ENCODE results near the gene SLC66A3. TPM values are rescaled to one million over a fixed set of nuclear protein-coding genes. Genes with fewer than 3 reads are reported as not detected.

Gene SLC66A3
- total RNA-seq, 1 experiment from 2014 or later: 55.4 TPM

DNA sequence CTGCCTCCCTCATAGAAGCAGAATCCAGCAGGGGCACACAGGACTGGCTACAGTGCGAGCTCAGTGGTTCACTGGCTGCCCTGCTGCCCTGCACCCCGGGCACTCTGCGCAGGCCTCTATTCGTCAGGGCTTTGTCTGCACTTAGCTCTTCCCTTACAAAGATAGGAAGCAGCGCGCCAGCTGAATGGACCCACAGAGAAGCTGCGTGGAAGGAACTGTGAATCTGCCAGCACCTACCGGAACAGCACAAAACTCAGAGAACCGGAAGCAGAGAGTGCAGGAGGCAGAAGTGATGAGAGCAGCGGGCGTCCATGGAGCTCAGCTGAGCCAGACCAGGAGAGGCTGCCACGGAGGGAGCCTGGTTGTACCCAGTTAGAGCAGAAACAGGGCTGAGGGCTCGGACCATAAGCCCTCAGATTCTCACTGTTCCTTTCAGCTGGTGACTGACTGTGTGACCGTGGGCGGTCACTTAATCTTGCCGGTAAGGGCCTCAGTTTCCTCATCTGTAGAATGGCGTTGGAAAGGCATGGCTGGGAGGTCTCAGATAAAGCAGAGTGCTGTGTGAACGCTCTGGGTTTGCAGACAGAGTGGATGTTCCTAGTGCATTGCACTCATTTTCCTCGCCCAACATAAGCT is 23.1 kb upstream of the SLC66A3 start:
- no peak for DNase-seq (ENCODE audit: low read depth, low spot score)
- in situ Hi-C loops (cut with HindIII; ENCODE audit: low pct_unique_long_range_greater_than_20kb, low sequenced_read_pairs): no loop called here

GRCh38 chr2:11133238-11133935 is 21.9 kb upstream of the SLC66A3 start:
- DNase-seq (ENCODE audit: low read depth, low spot score): no peak
- in situ Hi-C loops (cut with HindIII; ENCODE audit: low pct_unique_long_range_greater_than_20kb, low sequenced_read_pairs): no loop called here

- DNase-seq (ENCODE audit: low read depth, low spot score): no peak
- in situ Hi-C loops (cut with HindIII; ENCODE audit: low pct_unique_long_range_greater_than_20kb, low sequenced_read_pairs): no loop called here
Observed at GRCh38 chr2:11133936-11134320, 21.3 kb upstream of the SLC66A3 start.

GRCh38 chr2:11134349-11134748 is 20.9 kb upstream of the SLC66A3 start:
- DNase-seq (ENCODE audit: low read depth, low spot score): no peak
- in situ Hi-C loops (cut with HindIII; ENCODE audit: low pct_unique_long_range_greater_than_20kb, low sequenced_read_pairs): no loop called here

- DNase-seq (ENCODE audit: low read depth, low spot score): no peak
- in situ Hi-C loops (cut with HindIII; ENCODE audit: low pct_unique_long_range_greater_than_20kb, low sequenced_read_pairs): no loop called here
Observed at GRCh38 chr2:11140492-11140891, 14.8 kb upstream of the SLC66A3 start.

DNA sequence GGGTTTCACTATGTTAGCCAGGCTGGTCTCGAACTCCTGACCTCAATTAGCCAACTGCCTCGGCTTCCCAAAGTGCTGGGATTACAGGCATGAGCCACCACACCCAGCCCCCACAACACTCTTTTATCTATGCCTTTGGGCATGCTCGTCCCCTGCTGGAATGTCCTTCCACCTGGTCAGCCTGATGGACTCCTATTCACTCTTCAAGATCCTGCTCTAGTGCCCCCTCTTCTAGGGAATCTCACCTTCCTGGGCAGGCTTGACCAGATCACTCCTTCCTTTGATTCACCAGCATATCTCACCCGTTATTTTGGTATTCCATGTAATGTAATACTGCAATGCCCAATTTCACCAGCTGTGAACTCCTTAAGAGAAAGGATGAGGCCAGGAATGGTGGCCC is 13.9 kb upstream of the SLC66A3 start:
- in situ Hi-C loops (cut with HindIII; ENCODE audit: low pct_unique_long_range_greater_than_20kb, low sequenced_read_pairs): no loop called here
- DNase-seq (ENCODE audit: low read depth, low spot score): no peak

DNA sequence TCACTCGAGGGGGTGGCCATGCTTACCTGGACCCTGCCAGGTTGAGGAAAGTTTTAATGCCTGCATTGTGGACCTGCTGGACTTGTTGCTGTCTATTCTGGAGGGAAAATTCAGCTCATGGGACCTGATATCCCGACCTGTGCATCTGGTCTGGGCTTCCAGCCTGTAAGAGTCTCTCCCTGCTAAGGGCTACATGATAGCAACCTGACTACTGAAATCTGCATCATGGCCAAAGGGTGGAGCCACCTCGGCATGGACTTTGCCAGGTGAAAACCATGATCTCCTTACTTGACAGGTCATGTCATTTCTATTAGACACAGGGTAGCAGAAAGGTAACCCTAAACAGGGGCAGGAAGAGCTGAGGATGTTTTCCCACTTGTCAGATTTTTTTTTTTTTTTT is 12.9 kb upstream of the SLC66A3 start:
- DNase-seq (ENCODE audit: low read depth, low spot score): no peak
- in situ Hi-C loops (cut with HindIII; ENCODE audit: low pct_unique_long_range_greater_than_20kb, low sequenced_read_pairs): no loop called here

- no peak for DNase-seq (ENCODE audit: low read depth, low spot score)
Observed at GRCh38 chr2:11142987-11143386, 12.3 kb upstream of the SLC66A3 start.

DNA sequence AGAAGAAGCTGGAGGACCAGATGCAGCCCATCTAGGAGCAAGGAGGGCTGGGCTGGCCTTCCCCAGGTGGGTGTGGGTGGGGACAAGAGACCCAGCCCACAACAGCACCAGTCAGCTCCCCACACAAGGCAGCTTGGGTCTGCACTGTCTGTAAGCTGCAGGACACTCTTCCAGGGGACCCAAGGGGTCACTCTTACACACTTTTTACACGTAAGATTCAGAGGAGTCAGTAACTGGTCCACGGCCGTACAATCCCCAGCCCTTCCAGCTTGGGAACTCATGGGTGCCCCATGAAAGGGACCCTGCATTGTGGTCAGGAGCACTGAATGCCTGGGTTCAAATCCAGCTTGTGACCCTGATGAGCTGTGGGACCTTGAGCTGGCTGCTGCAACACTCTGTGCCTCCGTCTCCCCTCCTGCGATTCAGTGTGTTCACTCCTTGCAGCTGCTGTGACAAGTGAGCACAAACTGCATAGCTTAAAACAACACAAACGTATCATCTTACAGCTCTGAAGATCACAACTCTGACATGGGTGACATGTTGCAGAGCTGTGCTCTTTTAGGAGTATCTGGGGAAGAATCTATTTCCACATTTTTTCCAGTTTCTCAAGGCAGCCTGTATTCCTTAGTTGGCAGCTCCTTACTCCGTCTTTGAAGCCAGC is 11.1 kb upstream of the SLC66A3 start:
- no peak for DNase-seq (ENCODE audit: low read depth, low spot score)
- in situ Hi-C loops (cut with HindIII; ENCODE audit: low pct_unique_long_range_greater_than_20kb, low sequenced_read_pairs): no loop called here

More at GRCh38 chr2:11142987-11143386, 12.3 kb upstream of the SLC66A3 start:
- in situ Hi-C loops (cut with HindIII; ENCODE audit: low pct_unique_long_range_greater_than_20kb, low sequenced_read_pairs): no loop called here

GRCh38 chr2:11144738-11145079 is 10.6 kb upstream of the SLC66A3 start:
- in situ Hi-C loops (cut with HindIII; ENCODE audit: low pct_unique_long_range_greater_than_20kb, low sequenced_read_pairs): no loop called here
- DNase-seq (ENCODE audit: low read depth, low spot score): no peak

DNA sequence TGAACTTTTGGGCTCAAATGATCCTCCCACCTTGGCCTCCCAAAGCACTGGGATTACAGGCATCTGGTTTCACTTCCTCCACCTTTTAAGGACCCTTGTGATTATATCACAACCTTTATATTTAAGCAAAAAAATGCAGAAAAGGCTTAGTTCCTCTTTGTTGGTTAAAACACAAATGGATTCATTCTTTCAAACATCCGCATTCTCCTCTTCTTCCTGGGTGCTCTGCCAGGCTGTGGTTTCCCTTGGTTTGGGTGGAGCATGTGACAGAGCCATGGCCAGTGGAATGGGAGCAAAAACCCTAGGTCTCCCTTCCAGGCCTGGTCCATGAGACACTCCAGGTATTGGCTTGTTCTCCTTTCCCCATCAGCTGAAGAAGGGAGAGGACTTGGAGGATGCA is 9.9 kb upstream of the SLC66A3 start:
- peak; percentile 22 for DNase-seq (ENCODE audit: low read depth, low spot score)
- in situ Hi-C loops (cut with HindIII; ENCODE audit: low pct_unique_long_range_greater_than_20kb, low sequenced_read_pairs): no loop called here

DNA sequence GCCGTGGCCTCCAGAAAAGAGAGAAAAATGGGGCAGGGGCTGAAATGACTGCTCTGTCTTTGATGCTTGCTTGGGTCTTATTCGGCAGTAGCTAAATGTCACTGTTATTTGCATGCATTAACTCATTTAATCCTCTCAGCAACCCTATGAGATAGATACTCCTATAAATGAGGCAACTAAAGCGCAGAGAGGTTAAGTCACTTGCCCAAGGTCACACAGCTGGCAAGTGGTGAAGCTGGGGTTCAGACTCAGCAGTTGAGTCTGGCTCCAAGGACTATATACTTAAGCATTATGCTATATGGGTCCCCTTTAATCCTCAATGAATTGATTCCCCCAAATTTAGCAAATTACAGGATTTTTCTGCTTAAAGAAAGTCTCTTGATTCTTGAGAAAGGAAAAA is 9.2 kb upstream of the SLC66A3 start:
- in situ Hi-C loops (cut with HindIII; ENCODE audit: low pct_unique_long_range_greater_than_20kb, low sequenced_read_pairs): no loop called here
- no peak for DNase-seq (ENCODE audit: low read depth, low spot score)

DNA sequence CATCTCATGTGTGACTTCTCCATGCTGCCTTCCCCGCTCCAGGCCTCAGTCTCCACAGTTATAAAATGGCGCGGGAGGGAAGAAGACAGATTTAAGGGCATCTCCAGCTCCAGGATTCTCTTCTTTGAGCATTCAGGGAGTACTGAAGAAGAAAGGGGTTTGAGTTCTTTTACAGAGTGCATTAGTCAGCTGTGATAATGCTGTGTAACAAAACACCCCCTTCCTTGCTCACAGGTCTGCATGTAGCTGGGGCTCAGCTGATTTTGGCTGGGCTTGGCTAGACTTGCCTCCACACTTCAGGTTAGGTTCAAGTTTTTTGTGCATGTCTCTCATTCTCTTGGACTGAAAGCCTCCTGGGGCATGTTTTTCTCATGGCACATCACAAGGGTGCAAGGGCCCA is 8.0 kb upstream of the SLC66A3 start:
- in situ Hi-C loops (cut with HindIII; ENCODE audit: low pct_unique_long_range_greater_than_20kb, low sequenced_read_pairs): no loop called here
- no peak for DNase-seq (ENCODE audit: low read depth, low spot score)

DNA sequence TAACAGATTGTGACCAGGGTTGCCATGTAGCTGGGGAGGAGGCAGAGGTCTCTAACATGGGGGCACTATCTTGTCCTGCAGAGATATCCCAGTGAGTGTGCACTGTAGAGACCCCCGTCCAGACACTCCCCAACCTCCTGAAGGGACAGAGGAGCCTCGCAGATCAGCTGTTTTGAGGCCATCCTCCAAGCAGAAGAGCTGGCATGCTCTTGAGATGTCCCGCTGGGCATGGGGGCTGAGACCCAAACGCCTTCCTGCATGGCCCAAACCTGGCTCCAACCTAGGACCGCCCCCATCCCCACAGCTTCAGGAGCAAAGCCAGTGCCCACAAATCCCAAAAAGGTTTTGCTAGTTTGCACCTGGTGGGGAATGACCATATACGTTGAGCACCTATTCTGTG is 2.7 kb upstream of the SLC66A3 start:
- DNase-seq (ENCODE audit: low read depth, low spot score): no peak
- in situ Hi-C loops (cut with HindIII; ENCODE audit: low pct_unique_long_range_greater_than_20kb, low sequenced_read_pairs): no loop called here

DNA sequence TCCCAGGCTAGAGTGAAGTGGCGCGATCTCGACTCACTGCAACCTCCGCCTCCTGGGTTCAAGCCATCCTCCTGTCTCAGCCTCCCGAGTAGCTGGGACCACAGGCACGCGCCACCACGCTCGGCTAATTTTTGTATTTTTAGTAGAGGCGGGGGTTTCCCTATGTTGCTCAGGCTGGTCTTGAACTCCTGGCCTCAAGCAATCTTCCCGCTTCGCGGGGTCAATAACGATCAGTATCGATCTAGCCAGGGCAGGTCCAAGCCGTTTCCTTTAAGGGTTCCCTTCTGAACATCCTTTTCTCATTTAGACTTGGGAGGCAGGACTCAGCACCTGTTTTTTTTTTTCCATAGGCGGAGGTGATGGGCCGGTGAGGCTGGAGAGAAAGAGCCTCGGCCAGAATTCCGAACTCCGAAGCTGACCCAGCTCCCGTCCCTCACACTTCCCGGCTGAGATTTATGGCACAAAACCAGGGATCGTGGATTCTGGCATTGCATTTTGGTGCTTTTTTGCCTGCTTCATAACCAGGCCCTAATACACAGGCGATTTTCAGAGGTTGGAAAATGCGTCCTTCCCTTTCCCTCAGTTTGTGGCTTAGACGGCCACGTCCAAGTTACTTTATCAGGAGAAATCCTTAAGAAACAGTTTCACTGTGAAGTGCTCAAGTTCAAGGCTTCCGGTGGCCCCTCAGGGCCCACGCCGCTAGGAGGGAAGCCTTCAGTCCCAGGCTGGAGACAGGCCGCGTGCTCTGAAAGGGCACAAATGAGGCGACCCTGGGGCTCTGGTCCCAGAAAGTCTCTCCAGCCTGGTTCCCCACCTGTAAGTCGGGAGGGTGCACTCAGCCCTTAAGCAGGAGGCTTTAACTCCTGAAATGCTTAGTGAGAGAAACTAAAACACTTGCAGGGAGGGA is 998 bp upstream of the SLC66A3 start:
- DNase-seq (ENCODE audit: low read depth, low spot score): no peak
- in situ Hi-C loops (cut with HindIII; ENCODE audit: low pct_unique_long_range_greater_than_20kb, low sequenced_read_pairs): no loop called here

GRCh38 chr2:11154923-11155380 is 315 bp upstream of the SLC66A3 start:
- DNase-seq (ENCODE audit: low read depth, low spot score): peak; percentile 97
- in situ Hi-C loops (cut with HindIII; ENCODE audit: low pct_unique_long_range_greater_than_20kb, low sequenced_read_pairs): no loop called here

- no peak for DNase-seq (ENCODE audit: low read depth, low spot score)
Observed at GRCh38 chr2:11156396-11157075, 1.3 kb downstream of the SLC66A3 start.

GRCh38 chr2:11157296-11157695 is 2.0 kb downstream of the SLC66A3 start:
- no peak for DNase-seq (ENCODE audit: low read depth, low spot score)
- in situ Hi-C loops (cut with HindIII; ENCODE audit: low pct_unique_long_range_greater_than_20kb, low sequenced_read_pairs): no loop called here

More at GRCh38 chr2:11156396-11157075, 1.3 kb downstream of the SLC66A3 start:
- in situ Hi-C loops (cut with HindIII; ENCODE audit: low pct_unique_long_range_greater_than_20kb, low sequenced_read_pairs): no loop called here
